HUES48 (cell line): Measurements from ENCODE around the gene ZFC3H1.

ENCODE experiments used
- H3K27ac ChIP-seq: one replicate; pipeline ENCODE4 v1.7.0; 2013; ENCODE audit warnings: low read depth, low read length, inconsistent platforms
- H3K27me3 ChIP-seq: 2 replicates; pipeline ENCODE4 v1.6.1; 2013; ENCODE audit warnings: mild to moderate bottlenecking, low read length; ENCODE audit not compliant: control insufficient read depth, insufficient read depth
- H3K36me3 ChIP-seq: 2 replicates; pipeline ENCODE4 v1.6.1; 2013; ENCODE audit warnings: low read length; ENCODE audit not compliant: control insufficient read depth, insufficient read depth
- H3K4me1 ChIP-seq: 2 replicates; pipeline ENCODE4 v1.6.1; 2013; ENCODE audit warnings: mild to moderate bottlenecking, low read length; ENCODE audit not compliant: control insufficient read depth, insufficient read depth
- H3K4me3 ChIP-seq: 2 replicates; pipeline ENCODE4 v1.5.1; 2013; ENCODE audit warnings: mild to moderate bottlenecking, low read depth, low read length
- H3K9ac ChIP-seq: 2 replicates; pipeline ENCODE4 v1.6.1; 2013; ENCODE audit warnings: mild to moderate bottlenecking, low read depth, low read length, moderate library complexity
- H3K9me3 ChIP-seq: 2 replicates; pipeline ENCODE4 v1.6.1; 2013; ENCODE audit warnings: low read length; ENCODE audit not compliant: control insufficient read depth, insufficient read depth

The ZFC3H1 gene

GRCh38 chr12:71627438-71628002 lies 36.1 kb downstream of the ZFC3H1 start:
- Histone ChIP-seq H3K4me3 (no peak overlapping the region), H3K4me1 (no peaks in the 10 kb centered on the region), H3K36me3 (peaks cover 99% of the 10 kb centered on the region), H3K27me3 (no peaks in the 10 kb centered on the region), H3K9ac (no peak overlapping the region), H3K27ac (no peak overlapping the region), H3K9me3 (no peaks in the 10 kb centered on the region)

GRCh38 chr12:71626768-71627167 lies 36.9 kb downstream of the ZFC3H1 start:
- no peaks in the 10 kb centered on the region for H3K9me3 ChIP-seq

GRCh38 chr12:71626098-71626497 lies 37.5 kb downstream of the ZFC3H1 start:
- no peak overlapping the region for H3K9ac ChIP-seq
- H3K4me1 ChIP-seq, result no peaks in the 10 kb centered on the region
- H3K4me3 ChIP-seq, result no peak overlapping the region
- H3K27me3 ChIP-seq, result no peaks in the 10 kb centered on the region
- peaks cover 97% of the 10 kb centered on the region for H3K36me3 ChIP-seq
- H3K9me3 ChIP-seq, result no peaks in the 10 kb centered on the region
- no peak overlapping the region for H3K27ac ChIP-seq

More at GRCh38 chr12:71626768-71627167, 36.9 kb downstream of the ZFC3H1 start:
- no peaks in the 10 kb centered on the region for H3K27me3 ChIP-seq
- peaks cover 99% of the 10 kb centered on the region for H3K36me3 ChIP-seq
- no peaks in the 10 kb centered on the region for H3K4me1 ChIP-seq
- H3K4me3 ChIP-seq, result no peak overlapping the region
- no peak overlapping the region for H3K27ac ChIP-seq
- H3K9ac ChIP-seq, result no peak overlapping the region

- Histone ChIP-seq H3K9ac (no peak overlapping the region), H3K36me3 (peaks cover 97% of the 10 kb centered on the region)
Observed at GRCh38 chr12:71625476-71625875, 38.2 kb downstream of the ZFC3H1 start.

GRCh38 chr12:71621938-71622337 lies 41.7 kb downstream of the ZFC3H1 start:
- Histone ChIP-seq H3K27ac (no peak overlapping the region), H3K4me3 (no peak overlapping the region), H3K9me3 (no peaks in the 10 kb centered on the region), H3K36me3 (peaks cover 98% of the 10 kb centered on the region), H3K27me3 (no peaks in the 10 kb centered on the region), H3K9ac (no peak overlapping the region), H3K4me1 (peaks cover 10% of the 10 kb centered on the region)

More at GRCh38 chr12:71625476-71625875, 38.2 kb downstream of the ZFC3H1 start:
- no peak overlapping the region for H3K4me3 ChIP-seq
- H3K4me1 ChIP-seq, result peaks cover 1% of the 10 kb centered on the region; the same call in 1 of the 2 replicates
- no peak overlapping the region for H3K27ac ChIP-seq
- no peaks in the 10 kb centered on the region for H3K27me3 ChIP-seq
- no peaks in the 10 kb centered on the region for H3K9me3 ChIP-seq

- peaks cover 91% of the 10 kb centered on the region for H3K36me3 ChIP-seq
- no peaks in the 10 kb centered on the region for H3K9me3 ChIP-seq
- H3K27ac ChIP-seq, result no peak overlapping the region
- H3K9ac ChIP-seq, result no peak overlapping the region
- H3K4me3 ChIP-seq, result no peak overlapping the region
- no peaks in the 10 kb centered on the region for H3K27me3 ChIP-seq
- H3K4me1 ChIP-seq, result no peaks in the 10 kb centered on the region
Observed at GRCh38 chr12:71610031-71610795, 53.4 kb downstream of the ZFC3H1 start.

GRCh38 chr12:71607494-71608330 lies 55.9 kb downstream of the ZFC3H1 start:
- Histone ChIP-seq H3K9me3 (no peaks in the 10 kb centered on the region), H3K27ac (no peak overlapping the region), H3K27me3 (no peaks in the 10 kb centered on the region), H3K4me1 (no peaks in the 10 kb centered on the region), H3K9ac (no peak overlapping the region), H3K4me3 (no peak overlapping the region), H3K36me3 (peaks cover 70% of the 10 kb centered on the region)

- Histone ChIP-seq H3K27me3 (no peaks in the 10 kb centered on the region), H3K36me3 (peaks cover 43% of the 10 kb centered on the region), H3K9me3 (no peaks in the 10 kb centered on the region), H3K4me1 (peaks cover 6% of the 10 kb centered on the region; the same call in 1 of the 2 replicates), H3K9ac (no peak overlapping the region), H3K4me3 (no peak overlapping the region), H3K27ac (no peak overlapping the region)
Observed at GRCh38 chr12:71605039-71605438, 58.6 kb downstream of the ZFC3H1 start.

- Histone ChIP-seq H3K9ac (no peak overlapping the region), H3K4me1 (peaks cover 6% of the 10 kb centered on the region; the same call in 1 of the 2 replicates), H3K27me3 (no peaks in the 10 kb centered on the region)
Observed at GRCh38 chr12:71602761-71603577, 60.7 kb downstream of the ZFC3H1 start.

GRCh38 chr12:71601546-71601945 lies 62.1 kb downstream of the ZFC3H1 start:
- Histone ChIP-seq H3K4me1 (peaks cover 6% of the 10 kb centered on the region; the same call in 1 of the 2 replicates), H3K9ac (no peak overlapping the region), H3K27ac (no peak overlapping the region), H3K27me3 (no peaks in the 10 kb centered on the region), H3K4me3 (no peak overlapping the region), H3K36me3 (0 out of 2 replicates have a peak, but pooled peaks cover 9% of the 10 kb centered on the region), H3K9me3 (no peaks in the 10 kb centered on the region)

More at GRCh38 chr12:71602761-71603577, 60.7 kb downstream of the ZFC3H1 start:
- Histone ChIP-seq H3K27ac (no peak overlapping the region), H3K4me3 (no peak overlapping the region), H3K36me3 (peaks cover 23% of the 10 kb centered on the region), H3K9me3 (no peaks in the 10 kb centered on the region)
